PC-9 (cell line): Measurements from ENCODE around the gene PDE4C.

Experiments used
- CTCF ChIP-seq: fragments of 200-600 bp; sonication (generic); conservative IDR thresholded peaks from 2 replicates; pipeline ENCODE4 v1.6.1; 2017; ENCODE audit warnings: mixed run types, antibody characterized with exemption, mild to moderate bottlenecking, moderate library complexity
- EZH2 ChIP-seq: fragments of 200-600 bp; sonication (generic); IDR thresholded peaks from 2 replicates; pipeline ENCODE4 v1.8.0; 2017; ENCODE audit warnings: antibody characterized with exemption, low read depth

DNA sequence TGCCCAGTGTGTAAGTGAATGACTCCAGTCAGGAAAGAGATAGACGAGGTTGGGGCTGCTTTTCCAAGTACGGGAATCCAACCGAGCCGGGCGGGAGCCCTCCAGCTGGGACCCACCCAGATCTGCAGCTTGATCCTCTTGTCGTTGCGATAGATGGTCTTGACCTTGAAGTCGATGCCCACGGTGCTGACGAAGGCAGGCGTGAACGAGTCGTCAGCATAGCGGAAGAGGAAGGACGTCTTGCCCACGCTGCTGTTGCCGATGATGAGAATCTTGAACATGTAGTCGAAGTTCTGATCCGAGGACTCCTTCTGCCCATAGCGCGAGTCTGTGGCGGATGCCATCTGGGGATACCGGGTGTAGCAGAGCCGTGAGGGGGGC is 23.9 kb downstream of the PDE4C start:
- no peak for TF ChIP-seq CTCF
- no peak for TF ChIP-seq EZH2
